NAMALWA (cell line): Measurements from ENCODE around the gene ABI3.
A peak's percentile ranks its signal among the peaks of the same experiment; 100 is the strongest.
"Not testable (repeated sequence)": the region's sequence is repeated elsewhere in the genome, so short reads cannot be mapped to it uniquely, and the experiment has no call there.

Source experiments
- DNase-seq: peaks from one replicate; pipeline ENCODE4 v3.0.0-alpha.2; 2015; ENCODE audit warnings: low spot score

The ABI3 gene

DNA sequence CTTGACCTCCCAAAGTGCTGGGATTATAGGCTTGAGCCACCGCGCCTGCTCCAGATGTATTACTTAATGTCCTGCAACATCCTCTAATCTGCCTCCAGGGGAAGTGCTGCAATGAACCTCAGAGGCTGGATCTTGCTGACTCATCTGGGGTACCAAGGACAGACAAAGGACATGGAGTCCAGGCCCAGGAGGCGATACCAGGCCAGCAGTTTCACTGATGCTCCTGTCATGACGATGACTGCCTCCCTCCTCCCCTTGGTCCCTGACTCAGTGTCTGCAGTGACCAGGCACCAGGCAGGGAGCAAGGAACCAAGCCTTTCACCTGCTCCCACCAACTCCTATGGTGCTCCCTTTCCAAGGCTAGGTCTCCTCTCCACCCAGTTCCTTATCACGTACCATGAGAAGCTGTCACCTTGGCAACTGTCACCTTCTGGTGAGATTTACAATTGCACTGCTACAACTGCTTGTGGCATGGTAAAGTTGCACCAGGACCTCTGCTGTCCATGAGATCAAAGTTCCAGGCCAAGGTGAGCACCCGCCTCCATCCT lies 41.7 kb downstream of the ABI3 start:
- peak; percentile 23 for DNase-seq

DNA sequence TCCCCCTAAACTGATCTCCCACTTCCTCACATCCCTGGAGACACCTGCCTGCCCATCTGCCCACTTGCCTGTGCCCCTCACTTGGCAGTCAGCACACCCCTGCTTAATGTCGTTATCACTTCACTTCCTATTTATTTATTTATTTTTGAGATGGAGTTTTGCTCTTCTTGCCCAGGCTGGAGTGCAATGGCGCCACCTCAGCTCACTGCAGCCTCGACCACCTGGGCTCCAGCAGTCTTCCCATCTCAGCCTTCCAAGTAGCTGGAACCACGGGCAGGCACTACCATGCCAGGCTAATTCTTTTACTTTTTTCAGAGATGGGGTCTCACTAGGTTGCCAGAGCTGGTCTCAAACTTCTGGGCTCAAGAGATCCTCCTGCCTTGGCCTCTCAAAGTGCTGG lies 43.6 kb downstream of the ABI3 start:
- no peak for DNase-seq

DNA sequence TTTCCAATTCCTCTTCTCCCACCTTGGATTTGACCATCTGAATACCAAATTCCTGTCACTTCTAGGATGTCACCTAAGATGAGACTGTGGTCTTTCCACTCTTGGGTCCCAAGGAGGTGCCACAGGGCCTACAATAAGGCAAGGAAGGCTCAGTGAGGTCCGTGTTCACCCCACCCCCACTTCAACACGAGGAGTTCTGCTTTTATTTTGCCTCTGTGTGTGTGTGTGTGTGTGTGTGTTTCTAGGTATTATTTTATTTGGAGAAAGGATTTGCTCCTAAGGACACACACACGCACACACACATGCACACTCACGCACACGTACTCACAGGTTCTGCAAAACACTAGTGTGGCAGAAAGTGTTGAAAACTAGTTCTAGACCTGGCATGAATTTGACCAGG lies 44.6 kb downstream of the ABI3 start:
- DNase-seq = no peak

DNA sequence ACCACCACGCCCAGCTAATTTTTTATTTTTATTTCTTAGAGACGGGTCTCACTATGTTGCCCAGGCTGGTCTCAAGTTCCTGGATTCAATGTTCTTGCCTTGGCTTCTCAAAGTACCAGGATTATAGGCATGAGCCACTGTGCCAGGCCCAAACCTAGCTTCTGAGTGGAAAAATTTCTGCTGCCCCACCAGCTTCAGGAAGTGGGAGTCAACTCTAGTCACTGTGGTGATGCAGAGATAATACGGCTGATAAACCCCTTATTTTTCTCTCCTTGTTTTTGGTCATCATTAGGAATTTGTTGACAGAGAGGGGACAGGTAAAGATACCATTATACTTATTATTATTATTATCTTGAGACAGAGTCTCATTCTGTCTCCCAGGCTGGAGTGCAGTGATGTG lies 47.9 kb downstream of the ABI3 start:
- DNase-seq = no peak

DNA sequence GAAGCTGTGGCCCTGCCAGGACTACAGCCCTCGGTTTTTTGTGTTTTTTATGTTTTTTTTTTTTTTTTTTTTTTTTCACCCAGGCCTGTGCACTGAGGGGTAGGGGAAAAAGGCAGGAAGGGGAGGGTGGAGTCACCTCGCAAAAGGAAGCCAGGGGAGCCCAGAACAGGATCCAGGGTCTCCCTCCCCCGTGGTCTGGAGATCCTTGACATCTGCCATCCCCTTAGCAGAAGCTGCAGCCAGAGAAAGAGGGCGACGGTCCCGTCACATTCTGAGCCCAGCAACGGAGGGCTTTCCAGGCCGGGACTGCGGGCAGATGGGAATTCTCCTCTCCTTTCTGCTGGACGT lies 49.1 kb downstream of the ABI3 start:
- DNase-seq = no peak

DNA sequence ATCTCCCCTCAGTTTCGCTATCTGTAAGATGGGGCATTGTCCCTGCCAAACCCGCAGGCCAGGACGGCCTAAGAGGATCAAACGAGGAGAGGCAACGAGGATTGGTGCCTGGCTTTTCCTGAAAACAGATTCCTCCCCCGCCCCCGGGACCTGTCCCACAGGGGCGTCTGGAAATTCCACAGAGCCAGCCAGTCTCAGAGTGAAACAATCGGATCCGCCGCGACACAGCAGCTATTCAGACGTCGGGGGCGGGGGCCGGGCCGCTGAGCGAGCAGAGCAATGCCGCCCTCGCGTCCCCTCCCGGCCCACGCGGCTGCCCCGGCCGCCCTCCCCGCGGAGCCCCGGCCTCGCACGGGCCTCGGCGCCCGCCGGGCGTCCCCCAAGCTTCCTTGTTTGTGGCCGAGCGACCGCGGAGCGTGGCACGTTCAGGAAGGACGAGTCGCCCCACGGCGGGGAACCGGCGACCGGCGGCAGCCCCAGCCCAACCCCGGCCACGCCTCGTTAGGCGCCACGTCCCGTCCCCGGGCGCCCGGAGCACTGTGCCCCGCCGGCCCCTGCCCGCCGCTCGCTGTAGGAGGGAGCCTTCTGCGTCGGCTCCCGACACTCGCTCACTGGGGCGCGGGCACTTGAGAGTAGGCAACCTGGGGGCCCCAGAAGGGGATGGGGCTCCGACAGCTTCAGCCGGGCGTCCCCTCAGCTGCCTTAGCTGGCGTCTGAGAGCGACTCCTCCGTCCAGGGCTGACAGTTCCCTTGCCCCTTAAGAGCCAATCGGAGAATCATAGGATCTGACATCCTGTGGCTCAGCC lies 49.7 kb downstream of the ABI3 start:
- no peak for DNase-seq

DNA sequence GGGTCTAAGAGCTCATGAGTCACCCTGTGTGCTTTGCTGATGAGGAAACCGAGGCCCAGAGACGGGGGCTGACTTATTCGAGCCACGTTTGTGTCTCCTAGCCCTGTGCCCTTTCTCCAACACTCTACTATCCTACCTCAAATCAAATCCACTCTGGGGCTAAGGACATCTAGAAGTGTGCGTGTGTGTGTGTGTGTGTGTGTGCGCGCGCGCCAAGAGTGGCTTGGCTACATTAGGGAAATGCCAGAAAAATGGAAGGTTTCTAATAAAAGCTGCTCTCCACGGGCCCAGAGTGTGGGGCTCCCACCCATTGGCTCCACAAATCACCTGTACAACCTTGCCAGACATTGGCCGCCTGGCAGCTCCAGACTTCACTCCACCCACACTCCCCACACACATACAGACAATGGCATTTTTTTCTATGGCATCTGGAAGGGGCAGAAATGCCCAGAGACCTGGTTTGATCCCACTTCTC lies 50.3 kb downstream of the ABI3 start:
- DNase-seq = no peak

DNA sequence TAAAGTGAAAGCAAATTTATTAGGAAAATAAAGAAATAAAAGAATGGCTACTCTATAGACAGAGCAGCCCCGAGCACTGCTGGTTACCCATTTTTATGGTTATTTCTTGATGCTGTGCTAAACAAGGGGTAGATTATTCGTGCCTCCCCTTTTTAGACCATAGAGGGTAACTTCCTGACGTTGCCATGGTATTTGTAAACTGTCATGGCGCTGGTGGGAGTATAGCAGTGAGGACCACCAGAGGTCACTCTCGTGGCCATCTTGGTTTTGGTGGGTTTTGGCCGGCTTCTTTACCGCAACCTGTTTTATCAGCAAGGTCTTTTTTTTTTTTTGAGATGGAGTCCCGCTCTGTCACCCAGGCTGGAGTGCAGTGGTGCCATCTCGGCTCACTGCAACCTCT lies 51.0 kb downstream of the ABI3 start:
- DNase-seq = not testable (repeated sequence)

DNA sequence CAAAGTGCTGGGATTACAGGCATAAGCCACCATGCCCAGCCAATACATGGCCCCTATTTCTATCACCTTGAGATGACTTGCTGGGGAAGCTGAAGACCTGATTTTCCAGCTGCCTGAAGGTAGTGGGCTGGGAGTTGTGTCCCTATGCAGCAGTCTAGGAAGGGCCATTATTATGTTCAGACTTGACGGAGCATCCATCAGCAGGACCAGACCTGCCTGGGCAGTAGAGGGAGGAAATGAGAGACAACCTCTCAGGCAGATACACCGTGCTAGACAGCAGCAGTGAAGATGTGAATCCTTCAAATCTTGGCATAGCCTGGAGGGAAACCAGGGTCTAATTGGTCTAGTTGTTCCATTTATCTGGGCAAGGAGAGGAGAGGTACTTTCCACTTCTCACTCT lies 55.7 kb downstream of the ABI3 start:
- DNase-seq = no peak

DNA sequence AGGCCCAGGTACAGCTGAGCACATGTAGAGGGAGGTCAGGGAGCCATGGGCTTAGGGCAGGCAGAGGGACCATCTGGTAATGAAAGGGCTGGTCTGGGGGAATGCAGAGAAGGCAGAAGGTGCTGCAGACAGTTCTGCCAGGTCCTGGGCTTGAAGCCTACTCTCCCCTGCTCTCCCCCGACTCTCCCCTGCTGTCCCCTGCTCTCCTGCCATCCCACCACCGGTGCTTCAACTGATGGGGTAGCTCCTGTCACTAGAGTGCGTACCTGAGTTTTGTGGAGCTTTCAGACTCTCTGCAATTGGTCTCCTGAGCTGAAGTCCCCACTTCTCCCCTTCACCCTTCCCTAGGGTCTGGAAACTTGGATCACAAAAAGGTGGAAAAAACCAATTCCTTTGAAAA lies 57.4 kb downstream of the ABI3 start:
- no peak for DNase-seq

DNA sequence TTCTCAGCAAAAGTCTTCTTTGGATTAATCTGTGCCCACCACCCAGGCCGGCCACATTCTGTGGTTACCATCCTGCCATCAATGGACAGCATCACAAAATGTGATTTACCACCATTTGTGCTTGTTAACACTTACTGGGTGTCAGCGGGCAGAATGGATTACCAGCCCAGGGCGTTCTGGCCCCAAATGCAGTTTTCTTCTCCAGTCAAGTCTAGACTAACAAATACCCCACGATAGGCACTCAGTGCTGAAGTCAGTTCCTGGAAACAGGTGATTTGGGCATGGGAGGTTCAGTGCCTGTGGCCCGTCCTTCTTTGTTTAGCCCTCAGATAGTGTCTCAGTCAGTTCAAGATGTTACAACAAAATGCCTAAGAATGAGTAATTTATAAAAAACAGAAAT lies 58.8 kb downstream of the ABI3 start:
- DNase-seq = no peak
